Activated CD4-positive, alpha-beta memory T cell treated with anti-CD3 and anti-CD28 coated beads, Interleukin-2, amount 10 ng/mL, durations not matched to agents 7 days and 5 days (primary cell): ENCODE results near the gene MAP7. TPM values are rescaled to one million over a fixed set of nuclear protein-coding genes. Genes with fewer than 3 reads are reported as not detected.
"Not testable (repeated sequence)": the region's sequence is repeated elsewhere in the genome, so short reads cannot be mapped to it uniquely, and the experiment has no call there.

Source experiments
- CTCF ChIA-PET: fragments of 350-600 bp; sonication (Branson Sonifier 250); formaldehyde crosslinking; loops from one replicate; lab custom pipeline; 2021; ENCODE audit warnings: antibody characterized with exemption, inconsistent platforms; lab: Charles Lee
- POLR2A ChIA-PET: fragments of 350-600 bp; sonication (Branson Sonifier 250); formaldehyde crosslinking; loops from one replicate; lab custom pipeline; 2021; ENCODE audit warnings: antibody characterized with exemption; lab: Charles Lee
- DNase-seq: peaks from one replicate; pipeline ENCODE4 v3.0.0-alpha.2; 2020
- H3K27ac Mint-ChIP-seq: one replicate; pipeline ENCODE4 v1.8.0; 2021; ENCODE audit warnings: mild to moderate bottlenecking, mixed read lengths
- H3K27me3 Mint-ChIP-seq: one replicate; pipeline ENCODE4 v1.8.0; 2021; ENCODE audit warnings: mixed read lengths
- H3K36me3 Mint-ChIP-seq: one replicate; pipeline ENCODE4 v1.8.0; 2021; ENCODE audit warnings: low read depth, mixed read lengths
- H3K4me1 Mint-ChIP-seq: one replicate; pipeline ENCODE4 v1.8.0; 2021; ENCODE audit warnings: mixed read lengths
- H3K4me3 Mint-ChIP-seq: one replicate; pipeline ENCODE4 v1.8.0; 2021; ENCODE audit warnings: mild to moderate bottlenecking, mixed read lengths
- H3K9me3 Mint-ChIP-seq: one replicate; pipeline ENCODE4 v1.8.0; 2021; ENCODE audit warnings: mixed read lengths
- total RNA-seq, 2 experiments: library from RNA; stranded (reverse); gene quantifications; one replicate each; pipeline ENCODE4 v1.2.3, GENCODE V29; 2021

MAP7 gene
- total RNA-seq, 2 experiments from 2014 or later = 1.4 to 1.8 TPM

DNA sequence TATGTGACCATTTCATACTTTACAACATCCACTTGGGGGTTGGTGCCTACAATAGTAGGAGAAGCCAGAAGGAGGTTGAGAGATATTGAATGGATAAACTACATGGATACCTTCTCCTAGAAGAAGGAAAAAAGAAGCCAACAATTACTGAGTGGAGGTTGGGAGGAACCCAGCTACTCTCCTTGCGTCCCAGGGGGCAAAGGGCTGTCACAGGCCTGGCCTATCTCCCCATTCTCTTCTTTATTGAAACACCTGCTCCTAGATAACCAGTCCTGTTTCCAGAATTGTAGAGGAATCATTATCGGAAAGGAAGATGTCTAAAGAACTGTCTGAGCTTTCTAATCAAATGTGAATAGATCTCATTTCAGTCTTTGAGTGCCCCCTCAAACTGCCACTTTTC lies 115.1 kb downstream of the MAP7 start:
- Mint-ChIP-seq H3K4me3 (no peak overlapping the region), H3K9me3 (no peaks in the 10 kb centered on the region), H3K27ac (no peak overlapping the region), H3K36me3 (no peaks in the 10 kb centered on the region), H3K27me3 (peaks cover 12% of the 10 kb centered on the region), H3K4me1 (no peaks in the 10 kb centered on the region)
- POLR2A ChIA-PET = no interaction called here
- CTCF ChIA-PET = no interaction called here
- DNase-seq = no peak

DNA sequence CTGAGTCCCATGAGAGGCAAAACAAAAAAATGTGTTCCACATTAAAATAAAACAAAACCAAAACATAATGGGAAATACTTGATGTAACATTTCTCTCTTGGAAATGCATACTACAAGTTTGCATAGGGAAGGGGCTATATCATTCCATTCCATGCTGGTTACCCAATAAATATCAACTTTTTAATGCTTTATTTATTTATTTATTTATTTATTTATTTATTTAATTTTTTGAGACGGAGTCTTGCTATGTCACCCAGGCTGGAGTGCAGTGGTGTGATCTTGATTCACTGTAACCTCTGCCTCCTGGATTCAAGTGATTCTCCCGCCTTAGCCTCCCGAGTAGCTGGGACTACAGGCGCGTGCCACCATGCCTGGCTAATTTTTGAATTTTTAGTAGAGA lies 118.9 kb downstream of the MAP7 start:
- CTCF ChIA-PET = interaction anchor here (0.5 kb wide), 1 partner anchor 1394 kb away, joined by 3 read pairs; no protein-coding TSS in a partner anchor
- H3K36me3 Mint-ChIP-seq, POLR2A ChIA-PET, H3K9me3 Mint-ChIP-seq, H3K4me3 Mint-ChIP-seq, H3K27me3 Mint-ChIP-seq, DNase-seq, H3K4me1 Mint-ChIP-seq, H3K27ac Mint-ChIP-seq: not testable (repeated sequence)

DNA sequence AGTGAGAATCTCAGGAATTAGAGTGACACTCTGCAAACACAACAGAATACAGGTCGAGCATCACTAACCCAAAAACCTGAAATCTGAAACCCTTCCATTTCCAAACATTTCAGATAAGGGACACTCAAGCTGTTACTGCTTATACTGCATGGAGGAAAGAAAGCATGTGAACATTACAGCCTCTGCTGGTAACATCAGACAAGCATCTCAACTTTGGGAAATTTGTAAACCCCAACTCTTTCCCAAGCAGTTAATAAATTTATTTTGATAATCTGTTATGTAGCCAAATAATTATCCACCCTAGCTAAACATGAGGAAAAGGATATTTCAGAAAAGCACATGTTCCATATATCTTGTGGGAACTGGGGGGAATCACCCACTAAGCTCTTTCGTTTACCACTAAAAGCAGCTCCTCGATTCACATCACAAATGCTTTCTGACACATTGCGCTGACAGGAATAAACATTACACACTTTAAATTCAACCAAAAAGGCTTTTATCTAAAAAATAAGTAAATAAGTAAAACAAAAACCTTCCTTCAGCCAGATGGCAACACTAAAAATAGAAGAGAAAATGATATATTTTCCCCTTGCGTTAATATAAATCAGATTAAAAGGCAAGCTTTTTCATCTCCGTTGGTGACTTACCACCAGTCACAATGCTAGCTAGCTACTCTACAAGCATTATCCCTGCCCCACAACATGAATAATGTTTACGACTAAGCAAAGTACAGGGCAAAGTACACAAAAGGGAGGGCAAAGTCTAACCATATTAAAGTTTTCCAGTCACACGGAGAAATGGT lies 120.8 kb downstream of the MAP7 start:
- no peaks in the 10 kb centered on the region for H3K9me3 Mint-ChIP-seq
- no peak overlapping the region for H3K4me3 Mint-ChIP-seq
- ChIA-PET CTCF (no interaction called here), POLR2A (no interaction called here)
- H3K27ac Mint-ChIP-seq = no peak overlapping the region
- DNase-seq = no peak
- peaks cover 14% of the 10 kb centered on the region for H3K27me3 Mint-ChIP-seq
- no peaks in the 10 kb centered on the region for H3K36me3 Mint-ChIP-seq
- H3K4me1 Mint-ChIP-seq = no peaks in the 10 kb centered on the region

DNA sequence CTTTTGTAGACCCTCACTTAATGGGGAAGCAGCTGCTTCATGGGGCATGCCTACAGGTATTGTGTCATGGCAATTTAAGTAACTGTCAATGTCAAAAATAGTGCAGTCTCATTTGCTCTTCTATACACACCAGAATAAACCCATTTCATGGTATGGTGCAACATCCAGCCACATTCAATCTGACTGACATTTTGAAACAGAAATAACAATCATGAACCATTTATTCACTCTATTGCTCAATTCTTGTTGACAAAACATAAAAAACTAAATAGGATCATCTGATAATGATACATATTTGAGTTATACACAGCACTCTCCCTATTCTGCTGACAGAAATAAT lies 122.9 kb downstream of the MAP7 start:
- Mint-ChIP-seq H3K27ac (no peak overlapping the region), H3K4me3 (no peak overlapping the region), H3K27me3 (peaks cover 14% of the 10 kb centered on the region), H3K4me1 (no peaks in the 10 kb centered on the region), H3K36me3 (no peaks in the 10 kb centered on the region), H3K9me3 (no peaks in the 10 kb centered on the region)
- no peak for DNase-seq
- ChIA-PET CTCF (no interaction called here), POLR2A (no interaction called here)

DNA sequence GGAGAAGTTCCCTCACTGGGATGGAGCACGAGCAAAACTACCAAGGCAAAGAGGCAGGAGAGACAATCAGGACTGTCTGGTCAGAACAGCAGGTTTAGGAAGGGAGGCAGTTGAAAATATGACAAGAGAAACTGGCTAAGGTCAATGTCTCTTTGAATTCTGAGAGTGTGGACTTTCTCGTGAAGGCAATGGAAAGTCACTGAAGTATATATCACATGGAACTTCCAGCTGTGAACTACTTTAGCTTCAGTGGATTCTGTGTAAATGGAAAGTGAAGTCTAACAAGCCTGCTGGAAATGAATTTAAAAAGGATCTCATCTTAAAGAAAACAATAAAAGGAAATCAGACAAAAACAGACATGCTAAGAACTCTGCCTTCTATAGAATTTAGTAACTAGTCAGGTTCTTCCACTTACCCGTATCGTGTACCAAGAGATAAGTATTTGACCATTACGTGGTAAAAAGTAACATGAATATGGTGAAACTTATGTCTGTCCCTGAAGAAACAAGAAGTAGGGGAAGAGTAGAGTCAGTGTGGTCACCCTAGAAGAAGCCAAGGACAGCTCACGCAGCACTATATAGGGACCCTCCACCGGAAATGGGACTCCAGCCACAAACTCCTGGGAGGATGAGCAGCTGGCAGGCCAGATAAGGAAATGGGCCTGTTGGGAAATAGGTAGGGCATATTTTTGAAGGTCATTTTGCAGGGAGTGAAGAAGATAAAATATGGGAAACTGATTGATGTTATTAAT lies 123.4 kb downstream of the MAP7 start:
- no peaks in the 10 kb centered on the region for H3K9me3 Mint-ChIP-seq
- POLR2A ChIA-PET = no interaction called here
- H3K4me1 Mint-ChIP-seq = no peaks in the 10 kb centered on the region
- CTCF ChIA-PET = no interaction called here
- no peak for DNase-seq
- peaks cover 14% of the 10 kb centered on the region for H3K27me3 Mint-ChIP-seq
- no peaks in the 10 kb centered on the region for H3K36me3 Mint-ChIP-seq
- H3K4me3 Mint-ChIP-seq = no peak overlapping the region
- no peak overlapping the region for H3K27ac Mint-ChIP-seq

GRCh38 chr6:136425793-136426192 lies 124.4 kb downstream of the MAP7 start:
- ChIA-PET POLR2A (no interaction called here), CTCF (no interaction called here)
- no peak for DNase-seq
- Mint-ChIP-seq H3K36me3 (no peaks in the 10 kb centered on the region), H3K27me3 (peaks cover 13% of the 10 kb centered on the region), H3K4me1 (no peaks in the 10 kb centered on the region), H3K27ac (no peak overlapping the region), H3K9me3 (no peaks in the 10 kb centered on the region), H3K4me3 (no peak overlapping the region)

- no peaks in the 10 kb centered on the region for H3K9me3 Mint-ChIP-seq
- H3K36me3 Mint-ChIP-seq = no peaks in the 10 kb centered on the region
- no peaks in the 10 kb centered on the region for H3K4me1 Mint-ChIP-seq
- no peak overlapping the region for H3K27ac Mint-ChIP-seq
- CTCF ChIA-PET = no interaction called here
- no peak for DNase-seq
- H3K27me3 Mint-ChIP-seq = peaks cover 10% of the 10 kb centered on the region
- H3K4me3 Mint-ChIP-seq = no peak overlapping the region
- POLR2A ChIA-PET = no interaction called here
Observed at GRCh38 chr6:136424901-136425300, 125.3 kb downstream of the MAP7 start.

DNA sequence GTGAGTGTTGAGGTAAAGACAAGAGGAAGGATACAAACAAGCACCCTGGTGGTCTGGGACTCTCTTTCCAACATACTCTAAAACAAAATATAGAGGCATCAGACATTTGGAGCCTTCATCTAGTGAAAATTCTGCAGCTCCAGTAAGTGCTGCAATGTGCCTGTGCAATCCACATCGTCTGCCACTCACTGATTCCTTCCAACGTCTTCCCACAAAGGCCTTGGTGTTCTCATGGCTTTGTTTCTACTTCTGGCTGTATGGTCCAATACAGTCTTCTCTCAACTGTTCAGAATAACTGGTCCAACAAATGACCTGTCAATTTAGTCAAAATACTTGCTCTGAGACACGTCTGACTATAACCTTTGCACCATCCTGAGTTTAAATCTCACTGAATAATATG lies 125.8 kb downstream of the MAP7 start:
- H3K27ac Mint-ChIP-seq = no peak overlapping the region
- H3K27me3 Mint-ChIP-seq = peaks cover 10% of the 10 kb centered on the region
- ChIA-PET POLR2A (no interaction called here), CTCF (no interaction called here)
- H3K4me3 Mint-ChIP-seq = no peak overlapping the region
- no peaks in the 10 kb centered on the region for H3K36me3 Mint-ChIP-seq
- no peaks in the 10 kb centered on the region for H3K9me3 Mint-ChIP-seq
- no peaks in the 10 kb centered on the region for H3K4me1 Mint-ChIP-seq
- DNase-seq = no peak

DNA sequence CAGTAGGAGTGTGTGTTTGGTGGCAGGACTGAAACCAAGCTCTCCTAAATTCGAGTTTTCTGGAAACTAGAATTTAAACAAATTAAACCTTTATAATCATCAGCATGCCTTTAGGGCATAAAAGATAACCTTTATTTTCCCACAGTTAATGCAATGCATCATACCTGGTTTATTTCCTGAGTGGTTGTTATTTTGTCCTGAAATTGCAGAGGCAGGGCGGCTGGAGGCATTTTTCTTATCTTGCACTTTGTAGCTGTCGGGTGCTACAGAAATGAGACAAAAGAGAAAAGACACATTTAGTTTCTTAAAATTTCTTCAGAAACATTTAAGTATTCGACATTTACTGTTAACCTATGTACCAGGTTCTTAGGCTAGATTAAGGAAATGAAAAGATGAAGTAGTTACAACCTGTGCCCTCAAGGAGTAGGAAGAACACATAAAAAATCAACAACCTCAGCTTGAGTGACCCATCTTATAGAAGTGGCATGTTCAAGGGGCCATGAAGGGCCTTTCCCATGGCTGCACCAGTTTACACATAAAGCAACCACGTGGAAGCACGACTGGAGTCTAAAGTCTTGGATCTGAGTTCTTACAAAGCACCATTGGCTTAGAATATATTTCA lies 128.6 kb downstream of the MAP7 start:
- H3K36me3 Mint-ChIP-seq = no peaks in the 10 kb centered on the region
- DNase-seq = no peak
- no peak overlapping the region for H3K4me3 Mint-ChIP-seq
- H3K27ac Mint-ChIP-seq = no peak overlapping the region
- CTCF ChIA-PET = no interaction called here
- no peaks in the 10 kb centered on the region for H3K9me3 Mint-ChIP-seq
- no peaks in the 10 kb centered on the region for H3K4me1 Mint-ChIP-seq
- POLR2A ChIA-PET = no interaction called here
- H3K27me3 Mint-ChIP-seq = peaks cover 10% of the 10 kb centered on the region

GRCh38 chr6:136420853-136421252 lies 129.4 kb downstream of the MAP7 start:
- no peak for DNase-seq
- no peak overlapping the region for H3K27ac Mint-ChIP-seq
- ChIA-PET POLR2A (no interaction called here), CTCF (no interaction called here)
- peaks cover 5% of the 10 kb centered on the region for H3K27me3 Mint-ChIP-seq
- H3K9me3 Mint-ChIP-seq = no peaks in the 10 kb centered on the region
- H3K36me3 Mint-ChIP-seq = no peaks in the 10 kb centered on the region
- H3K4me1 Mint-ChIP-seq = no peaks in the 10 kb centered on the region
- no peak overlapping the region for H3K4me3 Mint-ChIP-seq

DNA sequence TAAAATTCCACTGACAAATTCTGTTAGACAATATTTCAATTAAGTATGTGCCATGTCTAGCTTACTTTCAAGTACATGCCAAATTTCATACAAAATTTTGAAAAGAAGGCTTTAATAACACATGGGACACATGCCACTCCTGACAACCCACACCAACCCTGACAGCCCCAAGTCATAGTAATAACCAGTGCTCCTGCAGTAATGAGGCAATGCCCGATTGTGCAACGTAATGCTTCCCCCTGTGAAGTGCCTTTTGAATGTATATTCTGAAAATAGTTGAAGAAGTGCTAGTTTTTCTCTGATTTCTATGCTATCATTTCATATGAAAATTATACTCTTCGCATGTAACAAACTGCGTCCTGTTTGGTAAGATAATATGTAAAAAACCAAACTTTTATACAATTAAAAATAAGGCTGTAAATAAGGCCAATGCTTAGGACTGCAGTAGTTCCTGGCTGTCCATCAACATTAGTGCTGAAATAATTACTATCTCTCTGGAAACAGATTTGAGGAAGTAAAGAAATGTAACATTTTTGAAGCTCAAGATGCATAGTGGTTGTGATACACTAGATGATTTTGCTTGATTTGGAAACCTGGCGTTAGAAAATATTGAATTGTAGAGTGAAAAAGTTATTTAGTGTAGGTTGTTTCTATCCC lies 134.7 kb downstream of the MAP7 start:
- no peaks in the 10 kb centered on the region for H3K9me3 Mint-ChIP-seq
- no peaks in the 10 kb centered on the region for H3K27me3 Mint-ChIP-seq
- H3K4me1 Mint-ChIP-seq = peaks cover 3% of the 10 kb centered on the region
- H3K36me3 Mint-ChIP-seq = no peaks in the 10 kb centered on the region
- POLR2A ChIA-PET = no interaction called here
- H3K27ac Mint-ChIP-seq = no peak overlapping the region
- no peak for DNase-seq
- CTCF ChIA-PET = no interaction called here
- H3K4me3 Mint-ChIP-seq = no peak overlapping the region

GRCh38 chr6:136412410-136412809 lies 137.8 kb downstream of the MAP7 start:
- no peak for DNase-seq
- Mint-ChIP-seq H3K36me3 (no peaks in the 10 kb centered on the region), H3K4me1 (peaks cover 15% of the 10 kb centered on the region), H3K4me3 (no peak overlapping the region), H3K27ac (no peak overlapping the region), H3K9me3 (no peaks in the 10 kb centered on the region), H3K27me3 (no peaks in the 10 kb centered on the region)
- CTCF ChIA-PET = no interaction called here
- POLR2A ChIA-PET = no interaction called here
